Measurements from ENCODE around the gene ALG9. TPM values are rescaled to one million over a fixed set of nuclear protein-coding genes. Genes with fewer than 3 reads are reported as not detected.
"Not testable (repeated sequence)": the region's sequence is repeated elsewhere in the genome, so short reads cannot be mapped to it uniquely, and the experiment has no call there.

Gene ALG9
- total RNA-seq, 4 donors from 2014 or later: 26.7 to 33.9 (median 31.1) TPM

DNA sequence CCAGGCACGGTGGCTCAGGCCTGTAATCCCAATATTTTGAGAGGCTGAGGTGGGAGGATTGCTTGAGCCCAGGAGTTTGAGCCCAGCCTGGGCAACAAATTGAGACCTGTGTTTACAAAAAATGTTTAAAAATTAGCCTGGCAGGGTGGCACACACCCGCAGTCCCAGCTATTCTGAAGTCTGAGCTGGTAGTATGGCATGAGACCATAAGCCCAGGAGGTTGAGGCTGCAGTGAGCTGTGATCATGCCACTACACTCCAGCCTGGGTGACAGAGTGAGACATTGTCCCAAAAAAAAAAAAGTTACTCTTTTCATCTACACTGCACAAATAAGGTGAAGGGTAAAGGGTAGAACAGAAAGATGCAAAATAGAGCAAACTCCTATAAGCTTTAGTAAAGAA is 82.9 kb downstream of the ALG9 start:
- no peaks in the 10 kb centered on the region for H3K27me3 ChIP-seq
- 64 to 75% methylated on average over 2 of the region's 2 CpGs for WGBS, 2 donors (ENCODE audit: low coverage in 1 of 2)
- H3K4me3 ChIP-seq: no peak overlapping the region
- peak overlapping the region in 3 of 4 donors; percentile 18 to 44 (median 33) for H3K27ac ChIP-seq
- H3K4me1 ChIP-seq: peaks cover 0 to 14% (median 5%) of the 10 kb centered on the region in 3 donors
- H3K36me3 ChIP-seq: peaks cover 0 to 48% of the 10 kb centered on the region in 2 donors
- TF ChIP-seq, protein P1, sequence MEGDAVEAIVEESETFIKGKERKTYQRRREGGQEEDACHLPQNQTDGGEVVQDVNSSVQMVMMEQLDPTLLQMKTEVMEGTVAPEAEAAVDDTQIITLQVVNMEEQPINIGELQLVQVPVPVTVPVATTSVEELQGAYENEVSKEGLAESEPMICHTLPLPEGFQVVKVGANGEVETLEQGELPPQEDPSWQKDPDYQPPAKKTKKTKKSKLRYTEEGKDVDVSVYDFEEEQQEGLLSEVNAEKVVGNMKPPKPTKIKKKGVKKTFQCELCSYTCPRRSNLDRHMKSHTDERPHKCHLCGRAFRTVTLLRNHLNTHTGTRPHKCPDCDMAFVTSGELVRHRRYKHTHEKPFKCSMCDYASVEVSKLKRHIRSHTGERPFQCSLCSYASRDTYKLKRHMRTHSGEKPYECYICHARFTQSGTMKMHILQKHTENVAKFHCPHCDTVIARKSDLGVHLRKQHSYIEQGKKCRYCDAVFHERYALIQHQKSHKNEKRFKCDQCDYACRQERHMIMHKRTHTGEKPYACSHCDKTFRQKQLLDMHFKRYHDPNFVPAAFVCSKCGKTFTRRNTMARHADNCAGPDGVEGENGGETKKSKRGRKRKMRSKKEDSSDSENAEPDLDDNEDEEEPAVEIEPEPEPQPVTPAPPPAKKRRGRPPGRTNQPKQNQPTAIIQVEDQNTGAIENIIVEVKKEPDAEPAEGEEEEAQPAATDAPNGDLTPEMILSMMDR (IDR thresholded peaks at IDR 0.05): no peak
- TF ChIP-seq EP300 (IDR thresholded peaks at IDR 0.05) (no peak), POLR2A (IDR thresholded peaks at IDR 0.05) (no peak), POLR2AphosphoS5 (IDR thresholded peaks at IDR 0.05) (no peak)
- H3K9me3 ChIP-seq: no peaks in the 10 kb centered on the region
- no peak for ATAC-seq

DNA sequence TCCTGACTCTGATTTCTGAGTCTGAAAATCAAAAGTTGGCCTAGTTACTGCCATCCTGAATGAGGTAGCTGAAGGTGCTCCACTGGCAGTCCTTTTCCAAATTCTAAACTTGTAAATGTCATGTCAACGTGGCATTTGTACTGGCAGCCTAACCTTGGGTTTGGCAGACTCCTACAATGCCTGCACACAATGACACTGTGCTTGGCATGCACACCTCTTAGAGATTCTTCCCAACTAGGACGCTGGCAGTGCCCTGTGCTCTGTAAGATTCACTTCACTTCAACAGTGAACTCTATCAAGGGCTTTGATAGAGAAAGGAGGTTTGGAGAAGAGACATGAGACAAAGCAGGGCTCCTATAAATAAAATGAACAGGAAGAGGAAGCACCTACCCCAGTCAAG is 83.3 kb downstream of the ALG9 start:
- Histone ChIP-seq H3K9me3 (no peaks in the 10 kb centered on the region), H3K4me3 (no peak overlapping the region), H3K27ac (peak overlapping the region in 3 of 4 donors; percentile 18 to 44 (median 33)), H3K36me3 (peaks cover 0 to 51% of the 10 kb centered on the region in 2 donors), H3K4me1 (peaks cover 0 to 14% (median 5%) of the 10 kb centered on the region in 3 donors), H3K27me3 (no peaks in the 10 kb centered on the region)
- 71% methylated on average over 2 of the region's 2 CpGs; no CpG with 5 or more reads in 1 of the 2 donors for WGBS, 2 donors (ENCODE audit: low coverage in 1 of 2)
- TF ChIP-seq POLR2AphosphoS5 (IDR thresholded peaks at IDR 0.05) (no peak), POLR2A (IDR thresholded peaks at IDR 0.05) (no peak), EP300 (IDR thresholded peaks at IDR 0.05) (no peak)
- TF ChIP-seq, protein P1 (IDR thresholded peaks at IDR 0.05): no peak
- no peak for ATAC-seq

- TF ChIP-seq EP300 (IDR thresholded peaks at IDR 0.05): no peak
- no peak for TF ChIP-seq POLR2AphosphoS5 (IDR thresholded peaks at IDR 0.05)
- no peak for TF ChIP-seq POLR2A (IDR thresholded peaks at IDR 0.05)
- ATAC-seq: no peak
- peaks cover 0 to 14% (median 5%) of the 10 kb centered on the region in 3 donors for H3K4me1 ChIP-seq
- H3K4me3 ChIP-seq: no peak overlapping the region
- H3K36me3 ChIP-seq: peaks cover 0 to 61% of the 10 kb centered on the region in 2 donors
- H3K9me3 ChIP-seq: no peaks in the 10 kb centered on the region
- H3K27ac ChIP-seq: no peak overlapping the region
- WGBS, 2 donors (ENCODE audit: low coverage in 1 of 2): 94 to 100% methylated on average over 1 to 2 of the region's 2 CpGs
- no peaks in the 10 kb centered on the region for H3K27me3 ChIP-seq
Measured at GRCh38 chr11:111785886-111786412, 85.4 kb downstream of the ALG9 start.

DNA sequence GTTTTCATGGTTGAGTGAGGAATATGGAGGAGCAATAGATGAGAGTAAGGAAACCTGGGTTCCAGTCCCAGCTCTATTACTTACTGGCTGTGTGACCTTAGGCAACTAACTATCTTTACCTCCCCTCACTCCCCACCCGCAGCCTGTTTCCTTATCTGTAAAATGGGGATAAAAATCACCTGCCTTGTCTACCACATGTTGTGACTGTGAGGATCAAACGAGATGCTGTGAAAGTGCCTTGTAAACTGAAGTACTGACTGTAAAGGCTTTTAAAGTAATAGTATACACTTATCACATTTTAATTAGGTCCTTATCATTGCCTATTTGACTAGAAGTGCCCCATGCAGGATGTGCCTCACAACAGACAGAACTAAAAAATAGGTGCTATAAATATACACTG is 86.3 kb downstream of the ALG9 start:
- no peak for TF ChIP-seq POLR2AphosphoS5 (IDR thresholded peaks at IDR 0.05)
- TF ChIP-seq, protein P1 (IDR thresholded peaks at IDR 0.05): no peak
- TF ChIP-seq EP300 (IDR thresholded peaks at IDR 0.05): no peak
- TF ChIP-seq POLR2A (IDR thresholded peaks at IDR 0.05): no peak
- 79 to 94% methylated on average over 2 of the region's 2 CpGs for WGBS, 2 donors (ENCODE audit: low coverage in 1 of 2)
- Histone ChIP-seq H3K9me3 (no peaks in the 10 kb centered on the region), H3K4me1 (peaks cover 0 to 14% (median 5%) of the 10 kb centered on the region in 3 donors), H3K36me3 (peaks cover 0 to 59% of the 10 kb centered on the region in 2 donors), H3K4me3 (no peak overlapping the region), H3K27me3 (no peaks in the 10 kb centered on the region), H3K27ac (no peak overlapping the region)
- ATAC-seq: no peak

GRCh38 chr11:111784311-111784710 is 87.1 kb downstream of the ALG9 start:
- not testable (repeated sequence) for H3K27me3 ChIP-seq, H3K9me3 ChIP-seq, H3K27ac ChIP-seq, ATAC-seq, H3K4me3 ChIP-seq
- 75 to 100% methylated on average over 3 to 7 of the region's 10 CpGs for WGBS, 2 donors (ENCODE audit: low coverage in 1 of 2)
- peaks cover 0 to 55% of the 10 kb centered on the region in 2 donors for H3K36me3 ChIP-seq
- peaks cover 0 to 14% (median 5%) of the 10 kb centered on the region in 3 donors for H3K4me1 ChIP-seq

GRCh38 chr11:111782109-111782741 is 89.2 kb downstream of the ALG9 start:
- Histone ChIP-seq H3K4me3 (no peak overlapping the region), H3K4me1 (no peaks in the 10 kb centered on the region), H3K9me3 (no peaks in the 10 kb centered on the region), H3K27ac (no peak overlapping the region), H3K27me3 (no peaks in the 10 kb centered on the region), H3K36me3 (peaks cover 0 to 51% of the 10 kb centered on the region in 2 donors)
- ATAC-seq: no peak
- TF ChIP-seq, protein P1 (IDR thresholded peaks at IDR 0.05): no peak
- no peak for TF ChIP-seq POLR2A (IDR thresholded peaks at IDR 0.05)
- WGBS, 2 donors (ENCODE audit: low coverage in 1 of 2): 62 to 67% methylated on average over 5 of the region's 5 CpGs
